Measurements from ENCODE around the gene A3GALT2.
"Not testable (repeated sequence)": the region's sequence is repeated elsewhere in the genome, so short reads cannot be mapped to it uniquely, and the experiment has no call there.

A3GALT2 gene

DNA sequence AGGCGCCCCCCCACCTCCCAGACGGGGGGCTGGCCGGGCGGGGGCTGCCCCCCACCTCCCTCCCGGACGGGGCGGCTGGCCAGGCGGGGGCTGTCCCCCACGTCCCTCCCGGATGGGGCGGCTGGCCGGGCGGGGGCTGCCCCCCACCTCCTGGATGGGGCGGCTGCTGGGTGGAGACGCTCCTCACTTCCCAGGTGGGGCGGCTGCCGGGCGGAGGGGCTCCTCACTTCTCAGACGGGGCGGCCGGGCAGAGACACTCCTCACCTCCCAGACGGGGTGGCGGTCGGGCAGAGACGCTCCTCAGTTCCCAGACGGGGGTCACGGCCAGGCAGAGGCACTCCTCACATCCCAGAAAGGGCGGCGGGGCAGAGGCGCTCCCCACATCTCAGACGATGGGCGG lies 11.5 kb downstream of the A3GALT2 start:
- not testable (repeated sequence) for DNase-seq

DNA sequence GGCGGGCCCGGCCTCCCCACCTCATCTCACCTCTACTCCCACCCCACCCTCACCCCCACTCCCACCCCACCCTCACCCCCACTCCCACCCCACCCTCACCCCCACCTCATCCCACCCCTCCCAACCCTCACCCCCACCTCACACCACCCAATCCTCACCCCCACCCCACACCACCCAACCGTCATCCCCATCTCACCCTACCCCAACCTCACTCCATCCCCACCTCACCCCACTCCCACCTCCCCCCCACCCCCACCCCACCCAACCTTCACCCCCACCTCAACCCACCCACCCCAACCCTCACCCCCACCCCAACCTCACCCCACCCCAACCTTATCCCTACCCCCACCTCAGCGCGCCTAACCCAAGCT lies 13.4 kb downstream of the A3GALT2 start:
- DNase-seq = no peak

DNA sequence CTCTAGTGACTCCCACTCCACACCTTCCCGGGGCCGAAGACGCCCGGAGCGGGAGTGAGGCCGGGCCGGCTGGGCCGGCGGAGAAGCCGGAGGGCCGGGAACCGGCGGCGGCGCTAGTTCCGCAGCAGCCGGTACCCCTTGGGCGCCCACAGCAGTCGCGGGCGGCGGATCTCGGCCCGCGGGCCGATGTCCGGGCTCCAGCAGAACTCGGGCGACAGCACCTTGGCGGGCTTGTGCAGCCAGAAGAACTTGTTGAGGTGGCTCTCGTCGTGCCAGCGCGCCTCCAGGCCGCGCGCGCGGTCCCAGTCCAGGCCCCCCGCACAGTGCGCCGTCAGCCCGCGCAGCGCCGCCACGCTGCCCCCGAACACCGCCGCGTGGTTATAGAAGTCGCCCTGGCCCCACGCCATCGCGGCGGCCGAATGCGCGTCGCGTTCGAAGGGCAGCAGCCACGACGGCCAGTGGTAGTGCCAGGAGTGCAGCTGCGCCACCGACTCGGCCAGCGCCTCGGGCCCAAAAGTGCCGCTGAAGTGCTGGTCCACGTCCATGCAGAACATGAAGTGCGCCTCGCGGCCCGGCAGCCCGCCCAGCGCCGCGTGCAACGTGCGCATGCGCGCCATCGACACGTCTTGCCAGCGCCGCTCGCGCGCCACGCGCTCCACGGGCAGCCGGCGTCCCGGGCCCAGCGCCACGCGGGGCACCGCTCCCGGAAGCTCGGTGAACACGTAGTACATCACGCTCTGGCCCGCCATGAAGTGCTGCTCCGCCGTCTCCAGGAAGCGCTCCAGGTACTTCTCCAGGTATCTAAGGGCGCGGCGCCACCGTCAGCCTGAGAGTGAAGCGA lies 14.0 kb downstream of the A3GALT2 start:
- DNase-seq = no peak

DNA sequence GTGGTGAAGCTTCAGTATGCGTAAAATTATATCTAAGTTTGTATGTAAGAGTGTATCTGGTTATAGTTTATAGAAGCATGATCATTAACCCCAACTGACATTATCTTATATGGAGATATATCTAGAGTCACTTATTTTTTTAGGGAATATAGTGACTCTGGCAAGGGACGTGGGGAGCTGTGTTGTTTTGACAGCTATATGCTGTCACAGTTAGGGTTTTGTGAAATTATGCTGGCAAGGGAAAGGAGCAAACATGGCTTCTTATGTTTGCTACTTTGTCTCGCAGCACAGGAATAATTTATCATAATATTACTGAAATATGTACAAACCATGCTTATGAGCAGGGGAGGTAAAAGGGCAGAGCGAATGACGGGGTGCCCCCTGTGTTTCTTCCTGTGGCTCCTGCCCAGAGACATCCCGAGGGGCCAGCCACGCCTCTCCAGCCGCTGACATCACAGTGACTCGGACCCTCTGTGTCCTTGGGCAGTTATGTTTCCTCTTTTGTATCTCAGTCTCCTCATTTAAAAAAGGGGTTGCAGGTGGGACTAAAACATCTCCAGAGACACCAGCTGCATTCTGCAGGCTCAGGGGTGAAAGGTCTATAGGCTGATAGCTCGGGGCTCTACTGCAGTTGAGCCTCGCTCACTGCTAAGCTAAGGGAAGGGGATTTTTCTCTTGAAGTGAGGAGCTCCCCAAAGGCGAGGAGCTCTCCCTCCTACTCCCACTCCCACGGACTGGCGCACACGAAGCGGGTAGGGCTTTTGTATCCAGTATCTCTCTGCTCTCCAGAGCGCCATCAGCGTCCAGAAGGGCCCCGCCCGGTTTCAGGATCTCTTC lies 14.9 kb downstream of the A3GALT2 start:
- DNase-seq = no peak

DNA sequence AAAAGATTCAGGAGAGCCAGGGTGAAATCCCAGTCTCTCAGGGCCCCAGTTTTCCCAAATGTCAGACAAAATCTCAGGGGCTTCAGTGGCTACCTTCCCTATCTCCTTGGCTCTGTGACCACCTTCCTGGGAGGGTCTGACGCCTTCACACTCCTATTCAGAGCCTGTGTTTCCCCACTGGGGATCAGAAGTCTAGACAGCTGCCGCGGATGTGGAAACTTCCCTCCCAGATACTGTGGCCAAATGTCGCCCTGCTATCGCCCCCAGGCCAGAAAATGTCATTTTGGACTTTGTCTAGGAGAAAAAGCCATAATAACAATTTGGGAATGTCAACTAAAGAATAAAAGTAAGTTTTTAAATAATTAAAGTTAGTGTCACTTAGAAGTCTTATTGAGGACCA lies 15.9 kb downstream of the A3GALT2 start:
- DNase-seq = no peak

DNA sequence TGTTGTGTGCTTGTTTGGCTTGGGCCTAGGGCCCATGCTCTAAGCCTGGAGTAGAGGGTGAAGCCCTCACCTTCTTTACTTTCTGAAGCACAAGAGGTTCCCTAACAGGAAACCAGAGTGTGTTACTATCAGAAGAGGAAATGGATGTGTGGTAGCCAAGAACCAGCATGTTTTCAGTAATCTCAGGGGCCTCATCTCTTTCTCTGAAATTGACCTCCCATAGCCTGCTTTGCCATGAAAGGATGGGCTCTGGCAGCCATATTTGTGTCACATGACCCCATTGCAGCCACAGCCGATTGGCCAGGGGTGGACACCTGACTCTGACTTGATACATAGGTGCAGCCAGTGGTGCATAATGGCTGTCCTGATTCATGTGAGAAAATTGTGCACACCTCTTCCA lies 18.6 kb downstream of the A3GALT2 start:
- DNase-seq = no peak

DNA sequence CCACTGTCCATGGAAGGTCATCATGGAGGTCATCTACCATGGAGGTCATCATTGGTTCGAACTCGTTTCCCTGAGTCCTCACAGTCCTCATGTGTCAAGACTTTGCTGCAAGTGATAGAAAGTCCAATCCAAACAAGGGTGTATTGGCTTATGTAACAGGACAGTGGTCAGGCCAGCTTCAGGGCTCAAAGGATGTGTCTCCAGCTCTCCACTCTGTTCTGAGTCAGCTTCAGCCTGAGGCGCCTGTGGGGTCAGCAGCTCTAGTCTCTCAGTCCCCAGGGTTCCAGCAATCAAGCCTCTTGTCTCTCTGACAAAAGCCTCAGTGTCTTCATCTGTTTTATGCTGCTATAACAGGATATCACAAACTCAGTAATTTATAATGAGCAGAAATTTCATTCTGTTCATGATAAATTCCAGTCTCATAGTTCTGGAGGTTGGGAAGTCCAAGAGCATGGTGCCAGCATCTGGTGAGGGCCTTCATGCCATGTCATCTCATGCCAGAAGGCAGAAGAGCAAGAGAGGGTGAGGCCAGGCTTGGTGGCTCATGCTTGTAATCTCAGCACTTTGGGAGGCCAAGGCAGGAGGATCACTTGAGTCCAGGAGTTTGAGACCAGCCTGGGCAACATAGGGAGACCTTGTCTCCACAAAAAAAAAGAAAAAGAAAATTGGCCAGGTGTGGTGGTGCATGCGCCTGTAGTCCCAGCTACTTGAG lies 19.5 kb downstream of the A3GALT2 start:
- DNase-seq = no peak

DNA sequence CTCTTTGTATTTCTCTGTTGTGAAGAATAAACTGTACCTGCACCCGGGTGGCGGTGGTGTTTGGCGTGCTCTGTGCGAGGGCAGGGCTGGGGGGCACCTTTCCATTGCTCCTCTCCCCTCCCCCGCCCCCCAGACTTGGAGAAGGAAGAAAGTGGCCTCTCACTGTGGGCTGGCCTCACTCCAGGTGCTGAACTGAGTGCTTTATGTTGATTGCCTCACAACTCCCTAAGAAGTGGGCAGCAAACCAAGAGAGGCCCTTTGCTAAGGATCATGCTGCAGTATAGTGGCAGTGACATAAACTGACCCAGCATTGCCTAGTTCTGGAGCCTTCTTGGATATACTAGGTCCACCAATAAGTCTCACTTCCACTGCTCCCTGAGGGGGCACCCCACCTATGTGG lies 20.2 kb downstream of the A3GALT2 start:
- no peak for DNase-seq

DNA sequence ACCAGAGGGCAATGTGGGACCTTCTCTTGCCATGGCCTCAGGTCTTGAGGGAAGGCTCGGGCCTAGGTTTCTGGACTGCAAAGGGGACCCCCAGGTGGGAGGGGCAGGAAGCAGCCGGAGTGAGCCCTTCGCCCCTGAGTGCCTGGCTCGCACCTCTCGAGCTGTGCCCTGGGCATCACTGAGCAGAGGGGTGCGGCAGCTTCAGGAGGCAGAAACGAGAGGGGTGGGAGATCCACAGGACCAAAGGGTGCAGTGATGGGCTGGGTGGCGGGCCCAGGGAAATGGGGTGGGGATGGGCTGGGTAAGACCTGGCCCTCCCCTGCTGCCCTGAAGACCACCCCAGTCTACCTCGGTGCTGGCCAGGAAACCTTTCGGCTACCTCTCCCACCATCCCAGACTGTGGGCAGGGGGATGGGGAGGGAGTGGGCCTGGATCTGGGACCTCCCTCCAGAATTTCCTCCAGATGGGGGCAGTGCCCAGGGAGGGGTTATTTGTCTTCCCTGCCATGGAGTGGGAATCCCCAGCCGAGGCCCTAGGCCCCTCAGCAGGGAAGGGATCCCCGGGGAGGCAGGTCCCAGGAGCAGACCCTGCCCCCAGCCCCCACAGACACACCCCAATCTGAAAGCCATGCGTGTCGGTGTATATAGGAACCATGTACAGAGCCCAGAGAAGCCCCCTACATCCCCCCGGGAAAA lies 21.3 kb downstream of the A3GALT2 start:
- DNase-seq = no peak

DNA sequence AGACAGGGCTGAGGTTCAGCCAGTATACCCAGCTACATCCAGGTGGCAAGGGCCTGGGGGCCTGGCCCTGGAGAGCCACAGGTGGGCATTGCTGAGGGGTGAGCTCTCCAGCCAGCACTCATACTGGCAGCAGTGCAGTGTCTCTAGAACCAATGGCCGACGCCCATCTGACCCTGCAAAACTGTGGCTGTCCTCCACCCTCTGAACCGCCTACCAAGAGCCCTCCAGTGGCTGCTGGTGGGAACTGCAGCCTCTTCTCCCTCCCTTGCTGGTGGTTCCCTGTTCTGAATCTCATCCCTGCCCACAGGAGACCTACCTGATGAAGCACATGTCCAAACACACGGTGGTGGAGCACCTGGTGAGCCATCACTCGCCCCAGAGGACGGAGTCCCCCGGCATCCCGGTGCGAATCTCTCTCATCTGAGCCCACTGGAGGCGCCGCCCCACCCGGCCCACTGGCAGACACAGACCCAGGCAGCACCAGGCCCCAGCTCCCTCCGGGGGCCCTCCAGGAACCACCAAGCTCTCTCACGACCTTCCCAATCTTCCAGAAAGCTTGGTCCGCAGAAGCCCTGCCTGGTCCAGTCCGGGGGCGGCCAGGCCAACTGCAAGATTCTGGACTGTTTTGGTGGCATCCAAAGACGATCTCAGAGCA lies 22.1 kb downstream of the A3GALT2 start:
- DNase-seq = peak; percentile 56

DNA sequence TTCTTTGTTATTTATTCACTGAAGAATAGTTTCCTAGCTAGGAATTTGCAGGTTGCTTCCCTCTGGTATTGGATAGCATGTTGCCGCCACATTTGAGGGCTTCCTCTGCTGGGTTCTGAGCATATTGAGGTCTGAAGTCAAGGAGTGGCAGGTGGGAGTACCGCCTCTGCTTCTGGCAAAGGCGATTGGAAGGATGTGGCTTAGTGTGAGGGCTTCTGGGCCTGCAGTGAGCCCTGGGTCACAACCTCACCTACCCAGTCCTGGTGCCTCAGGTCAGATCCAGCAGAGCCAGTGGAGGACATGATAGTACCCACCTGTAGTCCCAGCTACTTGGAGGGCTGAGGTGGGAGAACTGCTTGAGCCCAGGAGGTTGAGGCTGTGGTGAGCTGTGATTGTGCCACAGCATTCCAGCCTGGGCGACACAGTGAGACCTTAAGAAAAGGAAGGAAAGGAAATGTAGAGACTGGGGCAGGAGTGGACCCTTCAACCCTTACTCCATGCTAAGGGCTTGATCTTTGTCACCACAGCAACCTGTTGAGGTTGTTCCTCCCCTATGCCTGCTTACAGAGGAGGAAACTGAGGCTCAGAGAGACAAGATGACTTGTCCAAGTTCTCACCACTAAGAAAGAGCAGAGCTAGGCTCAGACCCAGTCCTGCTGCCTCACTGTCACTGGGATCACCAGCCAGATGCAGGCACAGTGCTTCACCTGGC lies 22.8 kb downstream of the A3GALT2 start:
- no peak for DNase-seq

DNA sequence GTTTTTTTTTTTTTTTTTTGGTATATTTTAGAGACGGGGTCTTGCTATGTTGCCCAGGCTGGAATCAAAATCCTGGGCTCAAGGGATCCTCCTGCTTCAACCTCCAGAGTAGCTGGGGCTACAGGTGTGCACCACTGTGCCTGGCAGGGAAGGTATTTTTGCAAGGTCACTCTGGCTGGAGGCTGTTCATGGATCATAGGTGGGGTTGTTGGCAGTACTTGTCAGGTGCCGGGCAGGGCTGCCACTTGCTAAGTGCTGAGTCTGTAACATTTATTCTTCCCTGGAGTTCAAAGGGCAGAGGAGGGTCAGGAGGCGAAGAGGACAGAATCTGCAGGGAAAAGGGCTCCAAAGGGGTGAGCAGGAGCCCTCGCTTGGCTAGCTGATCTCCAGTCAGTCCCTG lies 24.1 kb downstream of the A3GALT2 start:
- DNase-seq = no peak

DNA sequence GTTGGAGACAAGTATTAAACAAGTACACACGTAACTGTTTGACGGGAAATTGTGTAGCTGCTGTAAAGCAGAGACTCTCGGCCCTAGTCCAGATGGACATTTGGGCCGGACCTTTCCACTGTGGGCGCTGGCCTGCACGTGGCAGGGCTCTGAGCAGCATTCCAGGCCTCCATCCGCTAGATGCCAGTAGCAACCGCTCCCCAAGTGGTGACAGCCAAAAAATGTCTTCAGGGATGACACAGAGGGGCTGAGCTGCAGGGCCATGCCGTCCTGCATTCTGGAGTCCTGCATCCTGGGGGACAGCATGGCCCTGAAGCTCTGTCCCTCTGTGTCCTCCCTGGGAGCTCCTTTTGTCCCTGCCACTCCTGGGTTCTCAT lies 24.8 kb downstream of the A3GALT2 start:
- no peak for DNase-seq

DNA sequence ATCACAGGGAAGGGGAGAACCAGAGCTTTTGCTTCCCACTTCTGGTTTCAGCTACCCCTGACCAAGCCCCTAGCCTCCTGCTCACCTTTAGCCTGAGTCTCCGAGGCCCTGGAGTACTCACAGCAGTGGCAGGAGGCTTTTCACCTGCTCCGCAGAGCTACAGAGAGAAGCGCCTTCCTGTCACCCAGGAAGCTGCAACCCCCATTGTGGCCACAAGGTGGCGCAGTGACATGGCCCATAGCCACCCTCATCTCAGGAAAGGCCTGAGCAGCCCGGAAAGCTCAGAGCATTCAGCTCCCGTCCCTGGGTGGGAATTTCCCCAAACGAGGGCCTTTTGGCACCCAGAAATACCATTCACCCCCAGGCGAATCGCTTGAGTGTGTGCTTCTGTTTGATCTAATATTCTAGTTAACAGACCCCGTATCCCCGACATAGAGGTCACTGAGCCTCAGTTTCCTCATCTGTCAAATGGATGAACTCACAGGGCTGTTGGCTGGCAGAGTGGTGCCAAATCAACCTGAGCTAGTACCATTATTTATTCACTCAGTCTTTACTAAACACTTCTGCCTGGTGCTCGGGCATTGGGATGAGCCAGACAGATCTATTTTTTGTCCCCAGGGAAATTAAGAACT lies 25.3 kb downstream of the A3GALT2 start:
- DNase-seq = peak; percentile 69

DNA sequence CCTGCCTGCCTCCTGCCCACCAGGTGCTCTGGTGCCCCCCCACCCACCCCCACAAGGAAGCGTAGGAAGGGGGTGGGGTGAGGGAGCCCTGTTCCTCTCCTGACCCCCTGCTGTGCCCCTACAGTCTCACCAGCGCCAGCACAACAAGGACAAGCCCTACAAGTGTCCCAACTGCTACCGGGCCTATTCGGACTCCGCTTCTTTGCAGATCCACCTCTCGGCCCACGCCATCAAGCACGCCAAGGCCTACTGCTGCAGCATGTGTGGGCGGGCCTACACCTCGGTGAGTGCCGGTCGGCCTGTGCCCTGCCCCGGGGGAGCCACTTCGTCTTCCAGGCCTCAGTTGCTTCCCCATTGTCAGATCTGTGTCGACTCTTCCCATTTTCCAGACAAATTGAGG lies 25.9 kb downstream of the A3GALT2 start:
- no peak for DNase-seq

DNA sequence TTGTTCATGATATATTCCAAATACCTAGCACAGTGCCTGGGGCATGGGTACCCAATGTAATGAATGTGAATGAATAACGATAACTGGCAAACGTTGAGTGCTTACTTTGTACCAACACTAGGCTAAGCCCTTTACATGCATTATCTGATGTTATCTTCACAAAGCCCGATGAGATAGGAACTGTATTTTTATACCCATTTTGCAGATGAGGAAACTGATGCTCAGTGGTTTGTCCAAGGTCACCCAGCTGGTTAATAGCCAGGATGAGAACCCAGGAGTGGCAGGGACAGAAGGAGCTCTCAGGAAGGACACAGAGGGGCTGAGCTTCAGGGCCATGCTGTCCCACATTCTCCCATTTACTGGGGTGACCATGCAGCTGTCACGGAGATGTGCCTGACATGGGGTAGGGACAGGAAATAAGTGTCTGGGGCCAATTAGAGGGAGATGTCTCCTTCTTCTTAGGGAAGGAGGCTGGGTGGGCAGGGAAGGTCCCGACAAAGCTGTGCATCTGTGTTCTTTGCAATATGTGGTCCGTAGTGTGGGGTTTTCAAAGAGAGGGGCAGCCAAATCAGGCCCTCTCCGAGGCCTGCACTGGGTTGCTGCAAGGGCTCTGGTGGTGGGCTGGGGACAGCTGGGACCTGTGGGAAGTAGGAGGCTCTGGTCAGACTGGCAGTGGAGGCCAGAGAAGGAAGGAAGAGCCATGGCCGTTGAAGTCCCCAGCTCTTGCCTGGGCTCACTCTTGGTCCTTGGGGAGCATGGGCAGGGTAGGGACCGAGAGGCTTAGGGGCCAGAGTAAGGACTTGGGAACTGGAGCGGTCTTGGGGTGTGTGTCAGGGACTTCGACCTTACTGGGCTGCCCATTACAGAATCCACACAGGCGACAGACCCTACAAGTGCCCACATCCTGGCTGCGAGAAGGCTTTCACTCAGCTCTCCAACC lies 26.6 kb downstream of the A3GALT2 start:
- DNase-seq = no peak

DNA sequence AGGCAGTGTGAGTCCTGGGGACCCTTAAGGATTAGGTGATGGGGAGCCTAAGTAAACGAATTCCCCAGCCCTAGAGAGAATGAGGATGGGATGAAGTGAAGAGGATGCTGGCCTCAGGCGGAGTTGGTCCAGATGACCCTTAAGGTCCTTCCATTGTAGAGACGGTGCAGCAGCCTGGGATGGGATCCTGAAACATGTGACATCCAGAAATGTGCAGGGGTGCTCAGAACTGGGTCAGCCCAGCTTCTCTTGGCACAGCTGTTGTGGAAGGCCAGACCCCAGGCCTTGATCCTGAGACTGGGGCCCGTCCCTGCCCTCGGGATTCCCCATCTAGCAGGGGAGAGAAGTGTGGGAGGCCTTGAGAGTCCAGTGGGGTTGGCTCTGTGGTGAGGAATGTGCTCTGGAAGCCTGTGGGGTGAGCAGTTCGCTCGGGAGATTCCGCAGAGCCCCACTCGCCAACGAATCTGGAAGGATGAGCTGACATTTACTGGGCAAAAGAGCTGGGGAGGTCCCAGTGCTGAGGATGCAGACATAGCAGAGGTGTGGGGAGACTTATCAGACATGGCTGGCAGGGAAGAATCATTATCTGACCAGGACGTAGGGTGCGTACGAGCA lies 28.1 kb downstream of the A3GALT2 start:
- DNase-seq = no peak

DNA sequence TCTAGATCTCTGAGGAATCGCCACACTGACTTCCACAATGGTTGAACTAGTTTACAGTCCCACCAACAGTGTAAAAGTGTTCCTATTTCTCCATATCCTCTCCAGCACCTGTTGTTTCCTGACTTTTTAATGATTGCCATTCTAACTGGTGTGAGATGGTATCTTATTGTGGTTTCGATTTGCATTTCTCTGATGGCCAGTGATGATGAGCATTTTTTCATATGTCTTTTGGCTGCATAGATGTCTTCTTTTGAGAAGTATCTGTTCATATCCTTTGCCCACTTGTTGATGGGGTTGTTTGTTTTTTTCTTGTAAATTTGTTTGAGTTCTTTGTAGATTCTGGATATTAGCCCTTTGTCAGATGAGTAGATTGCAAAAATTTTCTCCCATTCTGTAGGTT lies 30.3 kb downstream of the A3GALT2 start:
- DNase-seq = not testable (repeated sequence)

DNA sequence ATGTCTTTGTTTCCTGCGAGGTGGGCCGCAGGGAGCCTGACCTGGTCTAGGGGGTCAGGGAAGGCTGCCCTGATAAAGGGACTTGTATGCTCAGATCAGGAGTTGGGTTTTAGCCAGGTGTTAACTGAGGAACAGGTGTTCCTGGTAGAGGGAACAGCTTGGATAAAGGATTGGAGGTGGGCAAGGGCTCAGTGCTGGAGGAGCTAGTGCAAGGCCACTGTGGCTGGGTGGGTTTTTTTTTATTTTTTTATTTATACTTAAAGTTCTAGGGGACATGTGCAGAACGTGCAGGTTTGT lies 31.1 kb downstream of the A3GALT2 start:
- DNase-seq = no peak
